HL-60 (cell line): ENCODE data around the gene LCE4A.
"Not testable (repeated sequence)": the region's sequence is repeated elsewhere in the genome, so short reads cannot be mapped to it uniquely, and the experiment has no call there.

Experiments used
- DNase-seq, 2 experiments: peaks; one replicate each; pipeline ENCODE4 v3.0.0-alpha.2; 2010 to 2020; ENCODE audit warnings: low read depth in 1 of 2, low spot score in 1 of 2
- H3K27ac ChIP-seq: fragments of 250-450 bp; sonication (Bioruptor Pico); replicated peaks from 2 replicates; pipeline ENCODE4 v1.5.1; 2020; ENCODE audit warnings: mild to moderate bottlenecking, moderate library complexity
- H3K27me3 ChIP-seq: fragments of 250-450 bp; sonication (Bioruptor Pico); 2 replicates; pipeline ENCODE4 v1.5.1; 2021; ENCODE audit warnings: mild to moderate bottlenecking, moderate library complexity; ENCODE audit not compliant: insufficient read depth, poor library complexity, severe bottlenecking
- H3K4me3 ChIP-seq: replicated peaks from 2 replicates; pipeline ENCODE4 v1.5.1; 2011; ENCODE audit warnings: mild to moderate bottlenecking, control low read depth, low read length; ENCODE audit not compliant: insufficient read depth
- GABPA ChIP-seq: IDR thresholded peaks from 2 replicates; pipeline ENCODE4 v1.6.1; 2012; ENCODE audit warnings: low read depth
- POLR2AphosphoS5 ChIP-seq: IDR thresholded peaks from 2 replicates; pipeline ENCODE4 v1.6.1; 2012; ENCODE audit warnings: low read depth
- SPI1 ChIP-seq: IDR thresholded peaks from 2 replicates; pipeline ENCODE4 v1.6.1; 2012; ENCODE audit warnings: low read depth, mild to moderate bottlenecking, borderline replicate concordance
- TF ChIP-seq, protein P1 (sequence below): IDR thresholded peaks from 2 replicates; pipeline ENCODE4 v1.6.1; 2012; ENCODE audit warnings: low read depth; ENCODE audit not compliant: insufficient replicate concordance
- TF ChIP-seq, protein P2 (sequence below): IDR thresholded peaks from one replicate; pipeline ENCODE4 v1.5.1; 2011; ENCODE audit warnings: low read length, control low read depth, inconsistent platforms; ENCODE audit not compliant: insufficient read depth

The LCE4A gene

DNA sequence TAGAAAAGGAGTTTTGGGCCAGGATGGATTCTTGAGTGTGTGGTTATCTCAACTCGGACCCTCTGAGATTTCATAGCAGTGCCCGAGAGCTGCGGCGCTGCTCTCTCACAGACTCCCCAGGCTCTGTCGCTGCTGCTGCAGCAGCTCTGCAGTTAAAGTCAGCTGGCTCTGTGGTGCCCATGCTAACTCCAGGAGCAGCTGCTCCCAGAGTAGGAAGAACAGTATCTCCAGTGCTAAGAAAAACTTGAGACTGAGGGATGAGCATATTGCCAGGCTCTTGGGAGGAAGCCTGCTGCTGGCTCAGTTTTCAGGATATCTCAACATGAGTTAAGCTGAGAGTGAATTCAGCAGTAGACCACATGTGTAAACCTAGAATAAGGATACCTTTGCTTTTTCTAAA lies 40.3 kb upstream of the LCE4A start:
- DNase-seq, result no peak
- no peak overlapping the region for H3K4me3 ChIP-seq
- TF ChIP-seq SPI1, result no peak
- TF ChIP-seq POLR2AphosphoS5, result no peak
- TF ChIP-seq GABPA, result no peak
- TF ChIP-seq, protein P1, sequence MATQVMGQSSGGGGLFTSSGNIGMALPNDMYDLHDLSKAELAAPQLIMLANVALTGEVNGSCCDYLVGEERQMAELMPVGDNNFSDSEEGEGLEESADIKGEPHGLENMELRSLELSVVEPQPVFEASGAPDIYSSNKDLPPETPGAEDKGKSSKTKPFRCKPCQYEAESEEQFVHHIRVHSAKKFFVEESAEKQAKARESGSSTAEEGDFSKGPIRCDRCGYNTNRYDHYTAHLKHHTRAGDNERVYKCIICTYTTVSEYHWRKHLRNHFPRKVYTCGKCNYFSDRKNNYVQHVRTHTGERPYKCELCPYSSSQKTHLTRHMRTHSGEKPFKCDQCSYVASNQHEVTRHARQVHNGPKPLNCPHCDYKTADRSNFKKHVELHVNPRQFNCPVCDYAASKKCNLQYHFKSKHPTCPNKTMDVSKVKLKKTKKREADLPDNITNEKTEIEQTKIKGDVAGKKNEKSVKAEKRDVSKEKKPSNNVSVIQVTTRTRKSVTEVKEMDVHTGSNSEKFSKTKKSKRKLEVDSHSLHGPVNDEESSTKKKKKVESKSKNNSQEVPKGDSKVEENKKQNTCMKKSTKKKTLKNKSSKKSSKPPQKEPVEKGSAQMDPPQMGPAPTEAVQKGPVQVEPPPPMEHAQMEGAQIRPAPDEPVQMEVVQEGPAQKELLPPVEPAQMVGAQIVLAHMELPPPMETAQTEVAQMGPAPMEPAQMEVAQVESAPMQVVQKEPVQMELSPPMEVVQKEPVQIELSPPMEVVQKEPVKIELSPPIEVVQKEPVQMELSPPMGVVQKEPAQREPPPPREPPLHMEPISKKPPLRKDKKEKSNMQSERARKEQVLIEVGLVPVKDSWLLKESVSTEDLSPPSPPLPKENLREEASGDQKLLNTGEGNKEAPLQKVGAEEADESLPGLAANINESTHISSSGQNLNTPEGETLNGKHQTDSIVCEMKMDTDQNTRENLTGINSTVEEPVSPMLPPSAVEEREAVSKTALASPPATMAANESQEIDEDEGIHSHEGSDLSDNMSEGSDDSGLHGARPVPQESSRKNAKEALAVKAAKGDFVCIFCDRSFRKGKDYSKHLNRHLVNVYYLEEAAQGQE, result no peak
- TF ChIP-seq, protein P2, sequence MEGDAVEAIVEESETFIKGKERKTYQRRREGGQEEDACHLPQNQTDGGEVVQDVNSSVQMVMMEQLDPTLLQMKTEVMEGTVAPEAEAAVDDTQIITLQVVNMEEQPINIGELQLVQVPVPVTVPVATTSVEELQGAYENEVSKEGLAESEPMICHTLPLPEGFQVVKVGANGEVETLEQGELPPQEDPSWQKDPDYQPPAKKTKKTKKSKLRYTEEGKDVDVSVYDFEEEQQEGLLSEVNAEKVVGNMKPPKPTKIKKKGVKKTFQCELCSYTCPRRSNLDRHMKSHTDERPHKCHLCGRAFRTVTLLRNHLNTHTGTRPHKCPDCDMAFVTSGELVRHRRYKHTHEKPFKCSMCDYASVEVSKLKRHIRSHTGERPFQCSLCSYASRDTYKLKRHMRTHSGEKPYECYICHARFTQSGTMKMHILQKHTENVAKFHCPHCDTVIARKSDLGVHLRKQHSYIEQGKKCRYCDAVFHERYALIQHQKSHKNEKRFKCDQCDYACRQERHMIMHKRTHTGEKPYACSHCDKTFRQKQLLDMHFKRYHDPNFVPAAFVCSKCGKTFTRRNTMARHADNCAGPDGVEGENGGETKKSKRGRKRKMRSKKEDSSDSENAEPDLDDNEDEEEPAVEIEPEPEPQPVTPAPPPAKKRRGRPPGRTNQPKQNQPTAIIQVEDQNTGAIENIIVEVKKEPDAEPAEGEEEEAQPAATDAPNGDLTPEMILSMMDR, result no peak
- peaks cover 4% of the 10 kb centered on the region for H3K27me3 ChIP-seq
- no peak overlapping the region for H3K27ac ChIP-seq

- TF ChIP-seq GABPA, result no peak
- TF ChIP-seq, protein P2, result no peak
- TF ChIP-seq, protein P1, result no peak
- no peak for TF ChIP-seq POLR2AphosphoS5
- no peak for TF ChIP-seq SPI1
- Histone ChIP-seq H3K27ac (no peak overlapping the region), H3K27me3 (peaks cover 4% of the 10 kb centered on the region), H3K4me3 (no peak overlapping the region)
- DNase-seq, result no peak
These were observed 34.9 kb upstream of the LCE4A start for GRCh38 chr1:152673016-152673415.

DNA sequence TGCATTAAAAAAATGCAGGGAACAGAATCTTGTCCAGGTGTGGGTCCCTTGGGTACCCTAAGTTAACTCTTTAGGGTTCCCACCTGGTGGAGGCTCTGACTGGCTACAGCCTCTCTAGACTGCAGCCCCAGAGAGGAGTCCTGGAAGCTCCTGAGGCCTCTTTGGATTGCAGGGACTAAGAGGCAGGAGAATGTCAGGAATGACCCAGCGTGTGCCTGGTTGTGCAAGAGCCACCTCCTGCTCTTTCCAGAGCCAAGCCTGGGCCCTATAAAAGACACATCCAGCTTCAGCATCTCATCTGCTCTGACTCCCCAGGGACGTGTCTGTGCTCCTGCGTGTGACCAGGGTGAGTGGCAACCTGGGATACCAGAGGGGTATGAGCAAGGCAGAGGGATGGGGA lies 33.0 kb upstream of the LCE4A start, which contains the start of gene LCE2C:
TSS of gene LCE2C (plus strand) at position 297 of the 400 bp plus-strand sequence. CDS start 737 bp downstream, outside the sequence.
- not testable (repeated sequence) for DNase-seq, H3K27me3 ChIP-seq, H3K4me3 ChIP-seq, H3K27ac ChIP-seq

- TF ChIP-seq POLR2AphosphoS5 (no peak), GABPA (no peak), SPI1 (no peak)
- TF ChIP-seq, protein P2, result no peak
- TF ChIP-seq, protein P1, result no peak
- Histone ChIP-seq H3K4me3 (no peak overlapping the region), H3K27me3 (peaks cover 4% of the 10 kb centered on the region), H3K27ac (no peak overlapping the region)
- DNase-seq, result no peak
These were observed 28.5 kb upstream of the LCE4A start for GRCh38 chr1:152679459-152679858.
